Fibroblast of peridontal ligament (primary cell): ENCODE results near the gene CYP2A7.
"Not testable (repeated sequence)": the region's sequence is repeated elsewhere in the genome, so short reads cannot be mapped to it uniquely, and the experiment has no call there.

Experiments
- DNase-seq: peaks from one replicate; pipeline ENCODE4 v3.0.0-alpha.2; 2010; ENCODE audit errors: extremely low read depth

The CYP2A7 gene

DNA sequence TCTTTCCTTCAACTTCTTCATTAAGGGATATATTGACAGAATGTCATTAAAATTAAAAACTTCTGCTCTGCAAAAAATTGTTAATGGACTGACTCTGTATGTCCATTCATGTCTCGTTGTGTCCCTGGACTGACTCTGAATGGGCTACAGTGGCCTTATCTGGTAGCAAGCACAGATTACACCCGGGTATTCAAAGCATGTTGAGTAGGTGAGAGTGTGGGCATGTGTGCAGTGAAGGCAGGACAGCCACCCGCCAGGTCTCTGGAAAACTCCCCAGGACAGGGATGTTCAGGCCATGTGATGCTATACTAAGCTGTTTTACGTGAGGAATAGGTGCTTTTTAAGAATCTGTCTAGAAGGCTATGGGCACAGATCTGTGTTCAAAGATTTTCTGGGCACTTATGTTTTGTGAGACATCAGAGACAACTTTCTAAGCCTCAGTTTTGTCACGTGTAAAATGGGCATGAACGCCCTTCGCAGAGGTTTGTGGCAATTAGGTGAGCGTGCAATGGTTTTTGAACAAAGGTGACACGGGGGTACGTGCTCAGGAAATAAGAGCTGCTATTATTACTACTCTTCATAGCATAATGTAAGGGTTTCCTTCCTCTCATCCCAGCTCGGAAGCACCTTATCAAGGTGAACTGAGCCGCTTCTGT is 38.9 kb downstream of the CYP2A7 start:
- DNase-seq = not testable (repeated sequence)

GRCh38 chr19:40842012-40842411 is 40.0 kb downstream of the CYP2A7 start:
- DNase-seq = not testable (repeated sequence)

- DNase-seq = not testable (repeated sequence)
Measured at GRCh38 chr19:40838477-40838876, 43.6 kb downstream of the CYP2A7 start.

- no peak for DNase-seq
Measured at GRCh38 chr19:40836754-40837429, 45.1 kb downstream of the CYP2A7 start.

- DNase-seq = not testable (repeated sequence)
Measured at GRCh38 chr19:40833728-40834533, 48.1 kb downstream of the CYP2A7 start.

- DNase-seq = not testable (repeated sequence)
Measured at GRCh38 chr19:40832431-40832790, 49.6 kb downstream of the CYP2A7 start.

GRCh38 chr19:40831502-40832430 is 50.3 kb downstream of the CYP2A7 start:
- DNase-seq = peak; percentile 100

GRCh38 chr19:40830741-40831140 is 51.3 kb downstream of the CYP2A7 start:
- not testable (repeated sequence) for DNase-seq

GRCh38 chr19:40829205-40829604 is 52.8 kb downstream of the CYP2A7 start:
- no peak for DNase-seq

GRCh38 chr19:40827386-40828247 is 54.4 kb downstream of the CYP2A7 start:
- DNase-seq = no peak

DNA sequence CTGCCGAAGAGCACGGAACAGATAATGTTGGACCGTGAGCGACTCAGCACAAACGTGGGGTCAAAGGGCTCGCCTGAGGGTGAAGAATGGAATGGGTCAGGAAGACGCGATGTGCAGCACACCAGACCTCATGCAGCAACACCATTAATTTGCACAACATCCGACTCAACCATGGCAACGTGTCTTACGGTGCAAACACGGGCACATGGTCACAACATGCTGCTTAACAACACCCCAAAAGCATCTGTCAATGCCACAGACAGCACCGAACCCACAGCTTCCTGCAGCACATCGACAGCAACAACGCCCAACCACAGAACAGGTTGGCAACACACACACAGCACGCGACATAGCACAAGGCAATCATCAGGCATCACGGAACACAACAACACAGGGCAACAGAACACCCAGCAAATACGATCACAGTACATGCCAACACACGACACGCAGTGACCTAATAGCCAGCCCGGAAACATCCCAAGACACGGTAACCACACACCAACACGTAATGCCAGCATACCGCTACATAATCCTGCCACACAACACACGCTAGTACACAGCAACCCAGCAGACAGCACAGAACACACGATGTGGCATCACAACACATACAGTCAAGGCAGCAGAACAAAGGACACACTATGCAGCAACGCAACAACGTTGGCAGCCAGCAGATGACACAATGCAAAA is 55.2 kb downstream of the CYP2A7 start:
- DNase-seq = not testable (repeated sequence)

DNA sequence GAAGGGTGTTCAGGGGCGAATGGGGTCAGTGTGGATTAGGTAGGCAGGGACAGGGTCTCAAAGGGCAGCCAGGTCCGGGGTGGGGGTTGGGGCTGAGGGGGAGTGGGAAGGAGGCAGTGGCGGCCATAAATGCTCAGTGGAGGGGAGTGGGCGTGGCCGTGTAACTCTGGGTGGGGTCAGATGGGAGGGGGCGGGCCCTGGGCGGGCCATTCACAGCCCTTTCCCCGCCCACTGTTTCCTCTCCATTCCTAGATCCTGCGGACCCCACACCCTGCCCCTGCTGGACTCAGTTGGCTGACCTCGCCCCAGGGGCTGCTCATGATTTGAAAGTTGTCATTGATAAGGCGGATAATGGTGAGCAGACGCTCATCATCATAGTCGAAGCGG is 55.7 kb downstream of the CYP2A7 start:
- not testable (repeated sequence) for DNase-seq

- DNase-seq = not testable (repeated sequence)
Measured at GRCh38 chr19:40825460-40826095, 56.5 kb downstream of the CYP2A7 start.
